C4-2B (cell line): ENCODE data around the gene OGG1.

Experiments used
- H3K27ac ChIP-seq: fragments of 450-650 bp; 2 replicates; pipeline ENCODE4 v1.5.1; 2017
- CTCF ChIP-seq: fragments of 450-650 bp; conservative IDR thresholded peaks from 2 replicates; pipeline ENCODE4 v1.5.1; 2017; ENCODE audit warnings: mild to moderate bottlenecking
- ZFX ChIP-seq: fragments of 450-650 bp; IDR thresholded peaks from 2 replicates; pipeline ENCODE4 v1.6.1; 2017

Gene OGG1

GRCh38 chr3:9803494-9803893, 53.7 kb downstream of the OGG1 start:
- no peak for TF ChIP-seq ZFX
- no peak for TF ChIP-seq CTCF

GRCh38 chr3:9804996-9805395, 55.2 kb downstream of the OGG1 start:
- H3K27ac ChIP-seq: no peak overlapping the region
- TF ChIP-seq ZFX: no peak
- TF ChIP-seq CTCF: no peak

More at GRCh38 chr3:9803494-9803893, 53.7 kb downstream of the OGG1 start:
- H3K27ac ChIP-seq: peak overlapping the region; percentile 26

- TF ChIP-seq CTCF (no peak), ZFX (no peak)
- H3K27ac ChIP-seq: no peak overlapping the region
Measured at GRCh38 chr3:9806137-9806536, 56.4 kb downstream of the OGG1 start.
